SK-N-MC (cell line): ENCODE data around the gene HAVCR2.
"Not testable (repeated sequence)": the region's sequence is repeated elsewhere in the genome, so short reads cannot be mapped to it uniquely, and the experiment has no call there.

Experiments
- DNase-seq: peaks from one replicate; pipeline ENCODE4 v3.0.0-alpha.2; 2011; ENCODE audit warnings: low read depth, low spot score
- H3K27ac ChIP-seq: fragments of 200-600 bp; sonication (generic); 2 replicates; pipeline ENCODE4 v1.5.1; 2016; ENCODE audit warnings: mixed run types
- H3K36me3 ChIP-seq: fragments of 200-600 bp; sonication (generic); 2 replicates; pipeline ENCODE4 v1.6.1; 2017; ENCODE audit warnings: antibody characterized with exemption, low read length, mixed read lengths; ENCODE audit not compliant: insufficient read depth
- H3K4me3 ChIP-seq: fragments of 200-600 bp; sonication (generic); 2 replicates; pipeline ENCODE4 v1.5.1; 2016
- H3K9ac ChIP-seq: fragments of 200-600 bp; sonication (generic); 2 replicates; pipeline ENCODE4 v1.8.0; 2017; ENCODE audit warnings: mixed run types, mixed read lengths; ENCODE audit not compliant: insufficient read length
- H3K9me3 ChIP-seq: fragments of 200-600 bp; sonication (generic); 2 replicates; pipeline ENCODE4 v1.6.1; 2017; ENCODE audit warnings: low read depth, mild to moderate bottlenecking, antibody characterized with exemption, low read length, moderate library complexity, mixed read lengths
- EZH2 ChIP-seq: fragments of 200-600 bp; sonication (generic); IDR thresholded peaks from one replicate; pipeline ENCODE4 v1.6.1; 2017; ENCODE audit warnings: antibody characterized with exemption
- FOXP2 ChIP-seq: optimal IDR thresholded peaks from 2 replicates; pipeline ENCODE3; 2011; ENCODE audit warnings: mild to moderate bottlenecking, moderate library complexity; ENCODE audit not compliant: insufficient read depth; ENCODE audit errors: extremely low read length, control extremely low read depth
- POLR2AphosphoS5 ChIP-seq: IDR thresholded peaks from 2 replicates; pipeline ENCODE4 v1.6.1; 2012; ENCODE audit warnings: mild to moderate bottlenecking, low read depth, low read length, borderline replicate concordance

HAVCR2 gene

GRCh38 chr5:157057459-157058370, 51.1 kb downstream of the HAVCR2 start:
- Histone ChIP-seq H3K36me3 (no peaks in the 10 kb centered on the region), H3K9ac (no peak overlapping the region), H3K9me3 (no peaks in the 10 kb centered on the region), H3K4me3 (no peak overlapping the region), H3K27ac (no peak overlapping the region)
- no peak for TF ChIP-seq POLR2AphosphoS5
- TF ChIP-seq EZH2, result no peak
- no peak for TF ChIP-seq FOXP2
- DNase-seq, result no peak

- not testable (repeated sequence) for H3K4me3 ChIP-seq, H3K27ac ChIP-seq, DNase-seq, H3K36me3 ChIP-seq, H3K9me3 ChIP-seq, H3K9ac ChIP-seq
These were observed 52.0 kb downstream of the HAVCR2 start for GRCh38 chr5:157056848-157057247.

DNA sequence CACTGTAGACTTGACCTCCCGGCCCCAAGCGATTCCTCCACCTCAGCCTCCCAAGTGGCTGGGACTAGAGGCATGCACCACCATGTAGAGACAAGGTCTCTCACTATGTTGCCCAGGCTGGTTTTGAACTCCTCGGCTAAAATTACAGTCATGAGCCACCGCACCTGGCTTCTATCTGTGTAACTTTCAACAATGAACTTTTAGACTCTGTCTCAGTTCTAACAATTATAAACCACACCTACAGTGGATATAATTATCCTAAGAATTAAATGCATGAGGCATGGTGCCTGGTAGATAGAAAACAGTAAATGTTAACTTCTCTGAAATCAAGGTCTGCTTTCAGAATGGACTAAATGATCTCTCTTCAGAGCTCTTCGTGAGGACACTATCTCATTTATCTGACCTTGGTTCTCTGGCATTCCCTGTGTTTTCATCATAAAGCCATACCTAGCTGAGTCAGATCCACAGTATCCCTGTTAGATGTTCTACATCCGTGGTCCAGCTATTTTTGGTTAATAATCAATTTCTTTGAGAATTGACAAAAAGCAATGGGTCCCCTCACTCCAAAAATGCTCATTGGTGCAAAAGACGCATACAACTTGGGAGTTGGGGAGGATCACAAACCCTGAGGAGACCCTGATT, 57.1 kb downstream of the HAVCR2 start:
- TF ChIP-seq EZH2 (no peak), FOXP2 (no peak), POLR2AphosphoS5 (no peak)
- H3K9ac ChIP-seq, result no peak overlapping the region
- no peak for DNase-seq
- H3K27ac ChIP-seq, result no peak overlapping the region
- no peaks in the 10 kb centered on the region for H3K9me3 ChIP-seq
- no peak overlapping the region for H3K4me3 ChIP-seq
- H3K36me3 ChIP-seq, result no peaks in the 10 kb centered on the region

DNA sequence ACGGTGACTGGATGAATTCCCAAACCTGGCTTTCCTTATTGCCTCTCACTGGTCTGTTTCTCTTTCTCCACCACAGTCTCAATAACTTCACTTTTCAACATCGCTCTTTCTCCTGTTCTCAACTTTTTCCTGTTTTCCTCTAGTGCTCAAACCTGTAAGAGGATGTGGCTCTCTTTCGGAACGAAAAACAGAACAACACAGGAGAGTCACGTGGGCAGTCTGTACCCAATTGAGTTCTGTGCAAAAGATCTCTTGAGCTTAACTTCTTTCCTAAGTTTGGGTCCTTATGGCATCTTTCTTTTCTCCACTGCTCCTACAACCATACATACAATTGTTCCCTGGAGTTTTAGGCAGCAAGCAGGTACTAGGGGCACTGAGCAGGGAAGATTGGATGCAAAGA, 58.8 kb downstream of the HAVCR2 start:
- TF ChIP-seq POLR2AphosphoS5 (no peak), FOXP2 (no peak), EZH2 (no peak)
- DNase-seq, result no peak
- H3K27ac ChIP-seq, result no peak overlapping the region
- no peak overlapping the region for H3K4me3 ChIP-seq
- H3K36me3 ChIP-seq, result no peaks in the 10 kb centered on the region
- no peak overlapping the region for H3K9ac ChIP-seq
- no peaks in the 10 kb centered on the region for H3K9me3 ChIP-seq

DNA sequence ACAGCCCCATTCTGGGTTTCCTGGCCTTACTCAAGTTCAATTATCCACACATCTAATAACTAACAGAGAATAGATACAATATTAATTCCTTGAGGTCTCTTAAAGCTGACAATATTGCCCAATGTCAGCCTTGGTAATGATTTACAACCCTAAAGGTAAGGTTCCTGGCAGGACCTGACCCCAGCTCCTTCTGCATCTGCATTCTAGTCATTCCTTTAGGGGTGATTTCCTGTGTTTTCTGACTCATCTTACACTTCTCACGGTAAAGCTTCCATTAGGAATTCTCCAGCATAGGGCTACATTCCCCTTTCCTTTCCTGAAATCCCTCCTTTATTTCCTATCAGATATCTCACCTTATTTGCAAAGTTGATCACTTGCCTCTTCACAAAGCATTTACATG, 59.2 kb downstream of the HAVCR2 start:
- H3K9ac ChIP-seq, result no peak overlapping the region
- H3K4me3 ChIP-seq, result no peak overlapping the region
- H3K27ac ChIP-seq, result no peak overlapping the region
- TF ChIP-seq EZH2 (no peak), FOXP2 (no peak), POLR2AphosphoS5 (no peak)
- H3K36me3 ChIP-seq, result no peaks in the 10 kb centered on the region
- H3K9me3 ChIP-seq, result no peaks in the 10 kb centered on the region
- no peak for DNase-seq

- H3K4me3 ChIP-seq, result no peak overlapping the region
- no peak for DNase-seq
- H3K9ac ChIP-seq, result no peak overlapping the region
- no peaks in the 10 kb centered on the region for H3K9me3 ChIP-seq
- TF ChIP-seq FOXP2 (no peak), EZH2 (no peak), POLR2AphosphoS5 (no peak)
- H3K27ac ChIP-seq, result no peak overlapping the region
- no peaks in the 10 kb centered on the region for H3K36me3 ChIP-seq
These were observed 60.9 kb downstream of the HAVCR2 start for GRCh38 chr5:157047898-157048297.

- not testable (repeated sequence) for H3K9me3 ChIP-seq, DNase-seq, H3K9ac ChIP-seq, H3K36me3 ChIP-seq, H3K4me3 ChIP-seq, H3K27ac ChIP-seq
These were observed 61.8 kb downstream of the HAVCR2 start for GRCh38 chr5:157047016-157047415.

DNA sequence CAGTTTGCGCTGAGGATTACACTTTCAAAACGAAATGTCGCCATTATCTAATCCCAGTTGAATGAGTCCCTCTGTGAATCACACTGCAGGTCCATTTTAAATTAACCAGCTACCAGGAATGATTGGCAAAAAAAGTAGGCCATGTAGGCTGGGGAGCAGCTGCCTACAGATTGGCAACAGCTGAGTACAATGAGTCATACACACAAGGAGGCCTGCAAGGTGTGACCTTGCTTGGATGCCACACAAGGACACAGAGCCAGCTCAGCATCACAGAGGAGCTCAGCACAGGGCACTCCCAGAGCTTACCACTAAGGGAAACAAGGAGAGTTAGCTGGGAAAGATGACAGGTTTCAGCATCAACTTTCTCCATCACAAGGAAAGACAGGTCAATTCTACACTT, 62.8 kb downstream of the HAVCR2 start:
- no peak overlapping the region for H3K27ac ChIP-seq
- no peaks in the 10 kb centered on the region for H3K9me3 ChIP-seq
- H3K36me3 ChIP-seq, result no peaks in the 10 kb centered on the region
- no peak for TF ChIP-seq FOXP2
- no peak for TF ChIP-seq EZH2
- no peak for TF ChIP-seq POLR2AphosphoS5
- H3K9ac ChIP-seq, result no peak overlapping the region
- no peak for DNase-seq
- H3K4me3 ChIP-seq, result no peak overlapping the region

- no peaks in the 10 kb centered on the region for H3K36me3 ChIP-seq
- no peak for DNase-seq
- H3K27ac ChIP-seq, result no peak overlapping the region
- H3K9me3 ChIP-seq, result no peaks in the 10 kb centered on the region
- TF ChIP-seq EZH2 (no peak), FOXP2 (no peak), POLR2AphosphoS5 (no peak)
- no peak overlapping the region for H3K4me3 ChIP-seq
- H3K9ac ChIP-seq, result no peak overlapping the region
These were observed 63.2 kb downstream of the HAVCR2 start for GRCh38 chr5:157045601-157046000.
